WI38 (cell line): ENCODE measurements around the gene TBC1D8.

Experiments
- H3K4me3 ChIP-seq: 2 replicates; pipeline ENCODE4 v1.5.1; 2011; ENCODE audit warnings: low read depth, mild to moderate bottlenecking, control low read depth, low read length
- TF ChIP-seq, protein P1 (sequence below): IDR thresholded peaks from 2 replicates; pipeline ENCODE4 v1.5.1; 2012; ENCODE audit warnings: low read depth, mild to moderate bottlenecking, control low read depth, low read length

TBC1D8 gene

DNA sequence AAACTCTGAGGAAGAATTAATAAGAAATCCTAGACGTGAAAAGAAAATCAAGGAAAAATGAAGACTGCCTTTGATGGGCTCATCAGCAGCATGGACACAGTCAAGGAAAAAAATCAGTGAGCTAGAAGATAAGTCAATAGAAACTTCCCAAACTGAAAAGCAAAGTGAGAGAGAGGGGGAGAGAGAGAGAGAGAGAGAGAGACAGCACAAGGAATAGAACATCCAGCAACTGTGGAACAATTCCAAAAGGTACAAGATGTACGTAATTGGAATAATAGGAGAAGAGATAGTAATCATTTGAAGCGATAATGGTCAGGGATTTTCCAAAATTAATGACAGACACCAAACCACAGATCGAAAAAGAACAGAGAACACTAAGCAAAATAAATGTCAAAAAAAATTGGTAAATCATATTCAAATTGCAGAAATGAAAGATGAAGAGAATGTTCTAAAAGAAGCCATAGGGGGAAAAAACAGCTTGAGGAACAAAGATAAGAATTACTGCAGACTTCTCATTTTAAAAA is 54.5 kb downstream of the TBC1D8 start:
- TF ChIP-seq, protein P1, sequence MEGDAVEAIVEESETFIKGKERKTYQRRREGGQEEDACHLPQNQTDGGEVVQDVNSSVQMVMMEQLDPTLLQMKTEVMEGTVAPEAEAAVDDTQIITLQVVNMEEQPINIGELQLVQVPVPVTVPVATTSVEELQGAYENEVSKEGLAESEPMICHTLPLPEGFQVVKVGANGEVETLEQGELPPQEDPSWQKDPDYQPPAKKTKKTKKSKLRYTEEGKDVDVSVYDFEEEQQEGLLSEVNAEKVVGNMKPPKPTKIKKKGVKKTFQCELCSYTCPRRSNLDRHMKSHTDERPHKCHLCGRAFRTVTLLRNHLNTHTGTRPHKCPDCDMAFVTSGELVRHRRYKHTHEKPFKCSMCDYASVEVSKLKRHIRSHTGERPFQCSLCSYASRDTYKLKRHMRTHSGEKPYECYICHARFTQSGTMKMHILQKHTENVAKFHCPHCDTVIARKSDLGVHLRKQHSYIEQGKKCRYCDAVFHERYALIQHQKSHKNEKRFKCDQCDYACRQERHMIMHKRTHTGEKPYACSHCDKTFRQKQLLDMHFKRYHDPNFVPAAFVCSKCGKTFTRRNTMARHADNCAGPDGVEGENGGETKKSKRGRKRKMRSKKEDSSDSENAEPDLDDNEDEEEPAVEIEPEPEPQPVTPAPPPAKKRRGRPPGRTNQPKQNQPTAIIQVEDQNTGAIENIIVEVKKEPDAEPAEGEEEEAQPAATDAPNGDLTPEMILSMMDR = no peak
- H3K4me3 ChIP-seq = no peak overlapping the region

DNA sequence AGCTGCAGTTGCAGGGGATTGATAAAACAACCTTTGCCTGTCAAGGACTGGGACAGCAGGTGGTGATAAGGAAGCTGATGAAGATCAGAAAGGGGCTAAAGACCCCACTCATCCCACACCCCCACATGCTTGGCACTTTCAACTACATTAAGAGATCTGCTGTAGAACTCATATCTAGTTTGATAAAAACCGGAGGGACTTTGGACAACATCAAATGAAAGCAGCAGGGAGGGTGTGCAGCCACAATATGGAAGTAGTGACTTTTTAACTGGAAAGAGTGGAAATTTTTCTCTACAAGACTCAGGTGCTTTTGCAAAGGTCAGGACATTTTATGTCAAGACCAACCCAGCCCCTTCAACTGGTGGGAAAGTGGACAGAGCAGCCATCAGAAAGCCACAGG is 56.8 kb downstream of the TBC1D8 start:
- TF ChIP-seq, protein P1 = no peak
- no peak overlapping the region for H3K4me3 ChIP-seq

DNA sequence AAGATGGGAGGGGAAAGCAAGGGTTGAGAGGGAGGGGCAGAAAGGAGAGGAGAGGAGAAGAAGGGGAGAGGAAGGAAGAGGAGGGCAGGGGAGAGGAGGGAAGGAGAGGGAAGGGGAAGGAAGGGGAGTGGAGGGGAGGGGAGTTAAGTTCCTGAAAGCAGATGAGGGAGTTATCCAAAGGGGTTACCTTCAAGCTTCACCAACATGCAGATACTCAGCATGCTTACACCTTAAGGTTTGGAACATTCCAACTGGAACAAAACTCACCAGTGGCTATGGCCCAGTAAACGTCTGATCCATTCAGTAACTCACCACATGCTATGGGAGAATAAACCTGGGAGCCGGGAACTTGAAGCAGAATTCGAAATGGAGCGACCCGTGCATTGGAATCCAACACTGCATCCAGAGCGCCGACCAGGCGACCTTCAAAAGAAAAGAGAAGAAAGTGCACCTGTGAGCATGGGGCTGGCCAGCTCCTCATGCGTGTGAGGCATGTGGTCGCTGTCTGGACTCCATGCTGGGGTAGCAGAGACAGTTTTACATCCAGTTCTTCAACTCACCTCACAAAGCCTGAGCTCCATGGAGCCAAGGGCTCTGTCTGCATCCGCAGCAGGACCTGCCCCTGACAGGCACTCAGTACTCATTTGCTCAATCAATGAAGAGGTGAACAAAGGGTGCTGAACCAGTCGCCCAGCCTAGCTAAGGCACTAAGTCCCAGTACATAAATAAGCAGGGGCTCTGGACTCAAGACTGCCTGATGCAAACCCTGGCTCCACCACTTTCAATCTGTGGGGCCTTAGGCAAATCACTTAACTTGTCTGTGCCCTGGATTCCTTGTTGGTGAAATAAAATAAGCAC is 61.0 kb downstream of the TBC1D8 start:
- H3K4me3 ChIP-seq = no peak overlapping the region
- TF ChIP-seq, protein P1 = no peak

DNA sequence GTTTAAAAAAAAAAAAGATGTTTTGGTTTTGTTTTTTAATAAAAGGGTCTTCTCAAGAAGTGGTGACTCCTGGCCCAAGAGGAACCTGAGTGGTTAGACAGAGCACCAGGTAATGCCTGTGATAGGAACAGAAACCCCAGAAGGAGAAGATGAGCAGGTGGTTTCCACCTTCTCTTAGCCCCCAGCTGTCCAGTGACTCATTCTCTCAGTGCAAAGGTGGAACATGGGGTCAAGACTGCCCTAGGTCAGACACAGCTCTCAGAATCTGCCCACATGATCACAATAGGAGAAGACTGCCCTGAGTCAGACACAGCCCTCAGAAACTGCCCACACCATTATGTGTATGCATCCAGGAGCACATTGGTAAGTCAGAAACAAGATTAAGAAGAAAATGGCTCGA is 61.8 kb downstream of the TBC1D8 start:
- TF ChIP-seq, protein P1 = no peak
- no peak overlapping the region for H3K4me3 ChIP-seq

DNA sequence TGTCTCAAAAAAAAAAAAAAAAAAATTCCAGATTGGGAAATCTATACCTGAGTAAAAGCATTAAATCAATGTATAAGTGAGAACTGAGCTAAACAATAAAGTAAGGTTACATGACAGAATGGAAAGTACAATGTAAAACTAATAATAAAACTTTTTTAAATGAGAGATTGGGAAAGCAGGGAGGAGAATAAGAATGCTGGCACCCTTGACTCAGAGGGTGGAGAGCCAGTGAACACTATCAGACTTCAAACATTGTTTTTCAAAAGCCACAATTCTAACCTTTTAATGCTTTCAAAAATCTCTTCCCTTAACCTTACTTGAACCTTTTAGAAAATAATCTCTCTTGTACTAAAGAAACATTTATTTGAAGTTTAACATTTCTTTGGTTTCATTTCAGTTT is 63.5 kb downstream of the TBC1D8 start:
- no peak overlapping the region for H3K4me3 ChIP-seq
- TF ChIP-seq, protein P1 = no peak

DNA sequence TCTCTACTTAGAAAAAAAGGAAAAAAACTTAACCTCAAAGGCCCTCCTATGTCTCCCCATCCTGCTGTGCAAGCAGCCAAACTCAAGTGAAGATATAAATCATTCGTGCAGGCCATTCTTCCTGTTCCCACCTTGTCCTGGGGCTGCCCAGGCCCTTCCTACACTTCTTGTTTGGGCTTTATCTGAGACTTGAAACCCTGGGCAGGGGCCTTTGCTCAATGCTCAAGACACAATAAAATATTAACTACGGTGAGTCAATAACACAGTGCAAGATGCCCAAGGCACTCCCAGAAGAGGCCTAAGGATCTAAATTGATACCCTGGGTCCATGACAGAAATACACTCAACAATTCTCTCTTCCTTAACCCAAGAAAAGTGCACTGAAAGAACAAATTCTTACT is 67.6 kb downstream of the TBC1D8 start:
- no peak overlapping the region for H3K4me3 ChIP-seq
- TF ChIP-seq, protein P1 = no peak

DNA sequence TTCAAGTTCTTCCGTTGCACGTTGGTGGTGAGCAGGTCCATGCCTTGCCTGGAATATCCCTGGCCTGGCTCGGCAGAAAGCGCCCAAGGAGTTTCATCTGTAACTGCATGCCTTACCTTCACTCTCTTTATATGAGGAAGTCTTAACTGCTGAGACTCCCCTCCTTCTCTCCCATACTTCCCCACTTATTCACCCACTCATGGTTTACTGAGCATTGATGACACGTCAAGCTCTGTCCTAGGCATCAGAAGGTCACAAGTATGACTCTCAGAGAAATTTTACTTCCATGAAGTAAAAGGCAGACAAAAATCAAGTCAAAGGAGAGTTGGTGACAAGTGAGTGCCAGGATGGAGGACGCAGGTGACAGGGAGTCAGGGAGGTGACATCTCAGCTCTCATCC is 68.2 kb downstream of the TBC1D8 start:
- TF ChIP-seq, protein P1 = no peak
- no peak overlapping the region for H3K4me3 ChIP-seq
